Activated T-cell treated with anti-CD3 and anti-CD28 coated beads for 4 hours (primary cell): ENCODE data around the gene HMG20B.

ENCODE experiments used
- DNase-seq: peaks from one replicate; pipeline ENCODE4 v3.0.0-alpha.2; 2020

HMG20B gene

GRCh38 chr19:3622224-3622623 is 49.5 kb downstream of the HMG20B start:
- DNase-seq = no peak

DNA sequence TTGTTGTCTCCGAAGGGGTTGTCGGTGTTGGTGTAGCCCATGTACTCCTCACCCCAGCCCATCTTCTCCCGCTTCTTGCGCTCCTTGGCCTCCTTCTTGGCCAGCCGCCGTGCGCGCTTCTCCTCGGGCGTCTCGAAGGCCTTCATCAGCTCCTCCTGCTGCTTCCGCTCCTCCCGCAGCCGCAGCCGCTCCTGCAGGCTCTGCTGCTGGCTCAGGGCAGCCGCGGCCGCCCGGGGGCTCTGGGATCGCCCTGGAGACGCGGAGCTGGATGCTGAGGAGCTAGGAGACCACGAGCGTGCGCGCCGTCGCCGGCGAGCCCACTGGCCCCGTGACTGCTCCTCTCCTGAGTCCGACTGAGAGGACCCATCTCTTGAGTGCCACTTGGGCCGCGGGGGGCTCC is 51.0 kb downstream of the HMG20B start:
- DNase-seq = no peak

DNA sequence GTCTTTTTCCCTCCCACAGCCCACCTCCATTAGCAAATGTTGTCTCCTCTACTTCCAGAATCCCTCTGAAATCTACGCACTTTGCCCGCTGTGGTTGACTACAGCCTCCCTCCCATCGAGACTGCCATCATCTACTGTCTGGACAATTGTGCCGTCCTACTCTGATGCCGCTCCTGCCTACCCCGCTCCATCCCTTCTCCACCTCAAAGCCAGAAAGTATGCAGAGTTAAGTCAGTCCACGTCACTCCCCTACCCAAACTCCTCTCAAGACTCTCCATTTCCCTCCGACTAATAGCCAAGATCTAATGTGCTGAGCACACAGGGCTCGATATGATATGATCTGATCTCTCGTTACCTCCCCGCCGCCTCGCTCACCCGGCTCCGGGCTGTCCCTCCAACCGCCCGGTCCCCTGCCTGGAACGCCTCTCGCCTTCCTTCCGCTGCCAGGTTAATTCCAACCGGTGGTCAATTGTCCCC is 53.3 kb downstream of the HMG20B start:
- DNase-seq = no peak

GRCh38 chr19:3626473-3627350 is 54.0 kb downstream of the HMG20B start, which contains the start of gene CACTIN:
CACTIN (minus strand) TSS chr19:3626790; CDS start chr19:3626762, 28 bp downstream.
- DNase-seq = peak; percentile 99

DNA sequence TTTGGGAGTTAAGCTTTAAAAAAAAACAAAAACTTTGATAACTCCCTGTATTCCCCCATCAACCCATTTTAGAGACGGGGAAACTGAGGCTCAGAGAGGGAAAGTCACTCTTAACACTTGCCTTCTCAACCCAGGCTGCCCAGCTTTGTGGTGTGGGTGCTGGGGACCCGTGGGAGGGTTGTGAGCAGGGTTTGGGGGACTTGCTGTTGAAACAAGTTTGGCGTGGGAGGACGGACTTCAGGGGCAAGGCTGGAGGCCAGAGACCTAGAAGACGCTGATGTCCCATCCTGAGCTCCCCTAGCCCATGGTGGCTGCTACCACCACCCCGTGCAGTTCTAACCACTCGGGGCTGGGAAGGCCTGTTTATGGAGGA is 54.6 kb downstream of the HMG20B start:
- DNase-seq = no peak
